IMR-90 (cell line): Measurements from ENCODE around the gene NKPD1. TPM values are rescaled to one million over a fixed set of nuclear protein-coding genes. Genes with fewer than 3 reads are reported as not detected.

Source experiments
- ATAC-seq: fragments of 200-7000 bp; cut with Tn5 transposase; 2 replicates; pipeline ENCODE4 v1.9.1; 2020; ENCODE audit warnings: low read depth, mild to moderate bottlenecking, moderate library complexity
- BruUV-seq: library from RNA; stranded (reverse); fragments of 400-500 nt; replicated peaks from 2 replicates; lab custom pipeline; 2021; lab: Mats Ljungman, UMichigan
- CTCF ChIA-PET: fragments of 300-600 bp; formaldehyde crosslinking; extraction: SDS; loops from one replicate; lab custom pipeline; 2021; ENCODE audit warnings: antibody characterized with exemption; lab: Yijun Ruan, JAX
- POLR2A ChIA-PET: fragments of 300-600 bp; sonication (Branson Sonifier 250); formaldehyde crosslinking; loops from one replicate; lab custom pipeline; 2022; ENCODE audit warnings: antibody characterized with exemption; ENCODE audit not compliant: unreplicated experiment; lab: Charles Lee
- DNase-seq: peaks from one replicate; pipeline ENCODE4 v3.0.0; 2013
- H2AFZ ChIP-seq: replicated peaks from 2 replicates; pipeline ENCODE3; 2013; ENCODE audit warnings: low read length, mild to moderate bottlenecking; ENCODE audit not compliant: poor library complexity
- H2AK5ac ChIP-seq: 2 replicates; pipeline ENCODE4 v1.6.1; 2013; ENCODE audit warnings: low read depth, low read length, inconsistent platforms
- H2AK9ac ChIP-seq: replicated peaks from 2 replicates; pipeline ENCODE3; 2013; ENCODE audit warnings: mild to moderate bottlenecking, low read depth, low read length, moderate library complexity; ENCODE audit not compliant: poor library complexity
- H2BK120ac ChIP-seq: 2 replicates; pipeline ENCODE4 v1.6.1; 2013; ENCODE audit warnings: low read depth, low read length, inconsistent platforms
- H2BK15ac ChIP-seq: 3 replicates; pipeline ENCODE4 v1.6.1; 2013; ENCODE audit warnings: low read depth, low read length, inconsistent platforms
- H2BK20ac ChIP-seq: 2 replicates; pipeline ENCODE4 v1.6.1; 2013; ENCODE audit warnings: low read depth, mild to moderate bottlenecking, inconsistent platforms, low read length, moderate library complexity
- H2BK5ac ChIP-seq: 2 replicates; pipeline ENCODE4 v1.6.1; 2013; ENCODE audit warnings: mild to moderate bottlenecking, low read depth, low read length, inconsistent platforms; ENCODE audit not compliant: poor library complexity, severe bottlenecking
- H3K14ac ChIP-seq: replicated peaks from 2 replicates; pipeline ENCODE4 v1.6.1; 2013; ENCODE audit warnings: low read depth, low read length, inconsistent platforms
- H3K18ac ChIP-seq: 2 replicates; pipeline ENCODE4 v1.6.1; 2013; ENCODE audit warnings: low read depth, low read length, control low read depth
- H3K23ac ChIP-seq: 2 replicates; pipeline ENCODE4 v1.6.1; 2013; ENCODE audit warnings: low read depth, low read length, inconsistent platforms
- H3K27ac ChIP-seq: 2 replicates; pipeline ENCODE4 v1.5.1; 2013; ENCODE audit warnings: mild to moderate bottlenecking, control low read depth, low read length; ENCODE audit not compliant: insufficient read depth
- H3K27me3 ChIP-seq: 2 replicates; pipeline ENCODE4 v1.6.1; 2013; ENCODE audit warnings: low read length; ENCODE audit not compliant: control insufficient read depth, insufficient read depth
- H3K36me3 ChIP-seq: 2 replicates; pipeline ENCODE4 v1.6.1; 2013; ENCODE audit warnings: low read length, mixed read lengths; ENCODE audit not compliant: control insufficient read depth, insufficient read depth
- H3K4ac ChIP-seq: 2 replicates; pipeline ENCODE4 v1.6.1; 2013; ENCODE audit warnings: low read depth, low read length, inconsistent platforms
- H3K4me1 ChIP-seq: 2 replicates; pipeline ENCODE4 v1.6.1; 2013; ENCODE audit warnings: low read length, mixed read lengths; ENCODE audit not compliant: control insufficient read depth, insufficient read depth
- H3K4me2 ChIP-seq: 2 replicates; pipeline ENCODE4 v1.6.1; 2013; ENCODE audit warnings: low read depth, mild to moderate bottlenecking, control low read depth, low read length, moderate library complexity
- H3K4me3 ChIP-seq: 2 replicates; pipeline ENCODE4 v1.5.1; 2013; ENCODE audit warnings: low read depth, mild to moderate bottlenecking, control low read depth, low read length, moderate library complexity; ENCODE audit not compliant: insufficient read depth
- H3K56ac ChIP-seq: 2 replicates; pipeline ENCODE4 v1.6.1; 2013; ENCODE audit warnings: low read length, inconsistent platforms; ENCODE audit not compliant: insufficient read depth; ENCODE audit errors: extremely low read depth
- H3K79me1 ChIP-seq, 2 experiments: 2 replicates each; pipeline ENCODE4 v1.6.1; 2013; ENCODE audit warnings: low read length in 2 of 2, inconsistent platforms in 1 of 2, low read depth in 1 of 2
- H3K9ac ChIP-seq: 2 replicates; pipeline ENCODE4 v1.6.1; 2013; ENCODE audit warnings: low read depth, low read length, control low read depth
- H3K9me1 ChIP-seq: 2 replicates; pipeline ENCODE4 v1.6.1; 2013; ENCODE audit warnings: low read length, inconsistent platforms; ENCODE audit not compliant: insufficient read depth
- H3K9me3 ChIP-seq: 2 replicates; pipeline ENCODE4 v1.6.1; 2013; ENCODE audit warnings: low read length; ENCODE audit not compliant: control insufficient read depth, insufficient read depth
- H4K20me1 ChIP-seq: 2 replicates; pipeline ENCODE4 v1.6.1; 2013; ENCODE audit warnings: low read length, inconsistent platforms; ENCODE audit not compliant: insufficient read depth
- H4K5ac ChIP-seq: 2 replicates; pipeline ENCODE4 v1.6.1; 2013; ENCODE audit warnings: mild to moderate bottlenecking, low read depth, low read length, control low read depth
- H4K8ac ChIP-seq, 2 experiments: 2 replicates each; pipeline ENCODE4 v1.6.1; 2013; ENCODE audit warnings: low read depth in 2 of 2, low read length in 2 of 2, control low read depth in 1 of 2, inconsistent platforms in 1 of 2
- H4K91ac ChIP-seq: 2 replicates; pipeline ENCODE4 v1.6.1; 2013; ENCODE audit warnings: low read depth, low read length, inconsistent platforms; ENCODE audit not compliant: insufficient read depth
- BHLHE40 ChIP-seq: fragments of 150-350 bp; IDR thresholded peaks from 2 replicates; pipeline ENCODE4 v1.6.1; 2016; ENCODE audit warnings: mild to moderate bottlenecking, low read depth, low read length
- CEBPB ChIP-seq: IDR thresholded peaks from 2 replicates; pipeline ENCODE4 v1.6.1; 2012; ENCODE audit warnings: low read depth, low read length, improper control_type of control experiment
- CHD1 ChIP-seq: IDR thresholded peaks from 2 replicates; pipeline ENCODE4 v1.6.1; 2012; ENCODE audit warnings: low read depth, low read length, improper control_type of control experiment
- ELK1 ChIP-seq: fragments of 150-350 bp; IDR thresholded peaks from 2 replicates; pipeline ENCODE4 v1.6.1; 2016; ENCODE audit warnings: low read depth, mild to moderate bottlenecking, low read length, moderate library complexity, borderline replicate concordance
- FOS ChIP-seq: fragments of 150-350 bp; IDR thresholded peaks from 2 replicates; pipeline ENCODE4 v1.6.1; 2016; ENCODE audit warnings: low read depth, low read length
- MXI1 ChIP-seq: IDR thresholded peaks from 2 replicates; pipeline ENCODE4 v1.6.1; 2012; ENCODE audit warnings: low read depth, mild to moderate bottlenecking, low read length, moderate library complexity, borderline replicate concordance
- NFE2L2 ChIP-seq: fragments of 150-350 bp; IDR thresholded peaks from 2 replicates; pipeline ENCODE4 v1.6.1; 2016; ENCODE audit warnings: low read depth, mild to moderate bottlenecking, low read length
- RAD21 ChIP-seq: IDR thresholded peaks from 2 replicates; pipeline ENCODE4 v1.6.1; 2012; ENCODE audit warnings: low read length, improper control_type of control experiment
- RFX5 ChIP-seq: IDR thresholded peaks from 2 replicates; pipeline ENCODE4 v1.8.0; 2012; ENCODE audit warnings: low read depth, mild to moderate bottlenecking, low read length, moderate library complexity
- USF2 ChIP-seq: fragments of 150-350 bp; IDR thresholded peaks from 2 replicates; pipeline ENCODE4 v1.6.1; 2017; ENCODE audit warnings: mild to moderate bottlenecking, antibody characterized with exemption, low read length, low read depth
- WGBS, 2 experiments: methylation state at CpG; one replicate each; pipeline versions ENCODE4 v1.1.5 to v1.1.7; 2013; ENCODE audit warnings: missing lambda C conversion rate in 2 of 2; ENCODE audit not compliant: insufficient read length in 1 of 2; ENCODE audit errors: extremely low coverage in 2 of 2; 5-methylcytosine and 5-hydroxymethylcytosine counted together
- dilution Hi-C: fragments of 300-500 bp; cut with HindIII; formaldehyde crosslinking; loops from one replicate; pipeline ENCODE4 v1.14.3; 2018; ENCODE audit warnings: low sequenced_read_pairs; ENCODE audit not compliant: unreplicated experiment
- in situ Hi-C: fragments of 300-500 bp; cut with MboI; formaldehyde crosslinking; loops from 3 replicates; pipeline ENCODE4 v1.14.3; 2019; ENCODE audit warnings: low sequenced_read_pairs, inconsistent platforms, mixed read lengths
- intact Hi-C: fragments of 100-400 bp; cut with micrococcal nuclease; formaldehyde crosslinking; loops from 2 replicates; pipeline ENCODE4 v1.10.0; 2022
- polyA plus RNA-seq, 3 experiments: library from polyadenylated mRNA; depleted of rRNA; stranded (reverse); fragments of >200 nt; gene quantifications; 2 replicates each; pipeline ENCODE4 v1.2.3, GENCODE V29; 2012; ENCODE audit warnings: low replicate concordance in 1 of 3
- total RNA-seq: library from RNA; depleted of rRNA; stranded (reverse); fragments of >200 nt; gene quantifications from 2 replicates; pipeline ENCODE4 v1.2.3, GENCODE V29; 2012
- TF ChIP-seq, protein P1 (sequence below): conservative IDR thresholded peaks from 2 replicates; pipeline ENCODE4 v1.5.1; 2012; ENCODE audit warnings: mild to moderate bottlenecking, low read depth, low read length, improper control_type of control experiment

NKPD1 gene
- total and polyA plus RNA-seq, 2 of the 4 experiments (the other 2 are of a cell fraction) = under 0.01 to 0.09 TPM

DNA sequence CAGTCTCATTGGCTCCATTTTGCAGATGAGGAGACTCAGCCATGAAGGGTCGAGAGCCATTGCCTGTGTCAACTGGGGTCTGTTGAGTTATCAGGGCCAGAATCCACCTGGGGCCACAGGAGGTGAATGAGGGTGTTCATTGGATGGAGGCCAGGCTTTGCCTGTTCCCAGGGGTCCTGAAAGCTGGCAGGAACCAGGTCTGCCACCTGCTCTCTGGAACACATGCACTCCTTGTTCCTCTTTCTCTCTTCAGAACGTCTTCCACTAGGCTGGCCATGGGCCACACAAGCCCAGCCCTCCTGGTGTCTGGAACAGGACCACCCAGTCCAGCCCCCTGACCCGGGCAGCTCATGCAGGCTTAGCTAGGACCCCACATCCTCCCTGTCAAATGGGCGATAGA, 46.7 kb downstream of the NKPD1 start:
- ATAC-seq = no peak
- no peak overlapping the region for H3K18ac ChIP-seq
- no peak for DNase-seq
- TF ChIP-seq CEBPB = no peak
- TF ChIP-seq MXI1 = no peak
- TF ChIP-seq USF2 = no peak
- TF ChIP-seq RFX5 = no peak
- TF ChIP-seq CHD1 = no peak
- TF ChIP-seq, protein P1, sequence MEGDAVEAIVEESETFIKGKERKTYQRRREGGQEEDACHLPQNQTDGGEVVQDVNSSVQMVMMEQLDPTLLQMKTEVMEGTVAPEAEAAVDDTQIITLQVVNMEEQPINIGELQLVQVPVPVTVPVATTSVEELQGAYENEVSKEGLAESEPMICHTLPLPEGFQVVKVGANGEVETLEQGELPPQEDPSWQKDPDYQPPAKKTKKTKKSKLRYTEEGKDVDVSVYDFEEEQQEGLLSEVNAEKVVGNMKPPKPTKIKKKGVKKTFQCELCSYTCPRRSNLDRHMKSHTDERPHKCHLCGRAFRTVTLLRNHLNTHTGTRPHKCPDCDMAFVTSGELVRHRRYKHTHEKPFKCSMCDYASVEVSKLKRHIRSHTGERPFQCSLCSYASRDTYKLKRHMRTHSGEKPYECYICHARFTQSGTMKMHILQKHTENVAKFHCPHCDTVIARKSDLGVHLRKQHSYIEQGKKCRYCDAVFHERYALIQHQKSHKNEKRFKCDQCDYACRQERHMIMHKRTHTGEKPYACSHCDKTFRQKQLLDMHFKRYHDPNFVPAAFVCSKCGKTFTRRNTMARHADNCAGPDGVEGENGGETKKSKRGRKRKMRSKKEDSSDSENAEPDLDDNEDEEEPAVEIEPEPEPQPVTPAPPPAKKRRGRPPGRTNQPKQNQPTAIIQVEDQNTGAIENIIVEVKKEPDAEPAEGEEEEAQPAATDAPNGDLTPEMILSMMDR = no peak
- no peak for TF ChIP-seq NFE2L2
- no peak for TF ChIP-seq FOS
- no peak for TF ChIP-seq BHLHE40
- TF ChIP-seq ELK1 = no peak
- no peak for TF ChIP-seq RAD21
- no peak overlapping the region for H2BK5ac ChIP-seq
- no CpG with 5 or more reads among the region's 4 CpGs for WGBS, 2 experiments
- no peak overlapping the region for H2BK20ac ChIP-seq
- H3K4ac ChIP-seq = no peak overlapping the region
- no peak overlapping the region for H2AK5ac ChIP-seq
- H3K27me3 ChIP-seq = no peaks in the 10 kb centered on the region
- H3K23ac ChIP-seq = no peak overlapping the region
- ChIA-PET POLR2A (no interaction called here), CTCF (interaction anchor here (0.5 kb wide), 1 partner anchor 373 kb away, joined by 6 read pairs; no protein-coding TSS in a partner anchor)
- intact Hi-C loops = no loop called here
- H2AK9ac ChIP-seq = no peak overlapping the region
- dilution Hi-C loops = no loop called here
- peaks cover 5% of the 10 kb centered on the region; the same call in 1 of the 2 replicates for H3K4me1 ChIP-seq
- no peak overlapping the region for H2AFZ ChIP-seq
- H3K4me3 ChIP-seq = no peak overlapping the region
- no peak overlapping the region for H3K14ac ChIP-seq
- no peak overlapping the region for H2BK15ac ChIP-seq
- no peak overlapping the region for H4K5ac ChIP-seq
- peaks cover 39% of the 10 kb centered on the region for H3K9me1 ChIP-seq
- H4K8ac ChIP-seq = no peak overlapping the region
- H3K9me3 ChIP-seq = no peaks in the 10 kb centered on the region
- no peak overlapping the region for H3K56ac ChIP-seq
- peaks cover 6% of the 10 kb centered on the region for H3K36me3 ChIP-seq
- no peak overlapping the region for H4K91ac ChIP-seq
- no TSS peak for BruUV-seq
- H3K27ac ChIP-seq = no peak overlapping the region
- in situ Hi-C loops = no loop called here
- no peak overlapping the region for H3K4me2 ChIP-seq
- H2BK120ac ChIP-seq = no peak overlapping the region
- H3K9ac ChIP-seq = no peak overlapping the region
- H3K79me1 ChIP-seq = peaks cover 45 to 96% of the 10 kb centered on the region in 2 experiments
- H4K20me1 ChIP-seq = peaks cover 92% of the 10 kb centered on the region
